Measurements from ENCODE around the gene NRL. TPM values are rescaled to one million over a fixed set of nuclear protein-coding genes. Genes with fewer than 3 reads are reported as not detected.
A peak's percentile ranks its signal among the peaks of the same experiment; 100 is the strongest.

The NRL gene
- total and polyA plus RNA-seq, 9 of the 15 experiments (the other 6 are each of a cell fraction or from before 2014, with no cell fraction given): 0.07 to 2.7 (median 1.4) TPM; not detected in 1

DNA sequence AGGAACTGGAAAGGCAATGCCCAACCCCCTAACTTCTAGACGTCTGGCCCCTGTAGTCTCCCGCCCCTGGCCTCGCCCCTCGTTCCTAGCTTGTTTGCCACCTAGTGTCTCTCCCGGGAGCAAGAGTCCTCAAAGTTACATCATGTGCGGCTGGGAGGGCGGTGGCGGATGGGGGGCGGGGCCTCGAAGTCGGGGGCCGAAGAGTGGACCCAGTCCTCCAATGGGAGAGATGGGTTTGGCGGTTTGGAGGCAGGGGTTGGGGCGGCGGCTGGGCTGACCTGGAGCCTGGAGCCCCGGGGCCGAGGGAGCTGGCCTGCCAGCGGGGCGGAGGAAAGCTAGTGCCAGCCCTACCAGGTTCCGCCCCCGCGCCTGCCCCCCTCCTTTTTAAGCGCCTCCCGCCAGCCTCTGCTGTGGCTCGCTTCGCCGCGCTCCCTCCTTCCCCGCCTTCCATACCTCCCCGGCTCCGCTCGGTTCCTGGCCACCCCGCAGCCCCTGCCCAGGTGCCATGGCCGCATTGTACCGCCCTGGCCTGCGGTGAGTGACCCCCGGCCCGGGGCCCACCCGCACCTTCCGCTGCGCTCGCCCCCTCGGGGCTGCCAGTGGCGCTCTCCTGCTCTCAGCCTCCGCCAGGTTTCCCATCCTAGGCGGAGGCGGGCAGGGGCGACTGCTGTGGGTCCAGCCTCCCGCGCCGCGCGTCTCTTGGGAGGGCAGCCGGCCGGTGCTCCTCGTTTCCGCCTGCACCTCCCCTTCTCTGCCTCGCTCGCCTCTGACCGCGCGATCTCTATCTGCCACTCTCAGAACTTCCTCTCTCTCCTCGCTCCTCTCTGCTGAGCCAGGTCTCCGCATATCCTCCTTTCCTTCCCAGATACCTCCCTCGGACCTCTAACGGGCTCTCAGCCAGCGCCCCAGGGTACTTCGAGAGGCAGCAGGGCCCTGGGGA, 20.6 kb downstream of the NRL start, which contains the start of gene PCK2 (continued):
- TF ChIP-seq, protein P1, sequence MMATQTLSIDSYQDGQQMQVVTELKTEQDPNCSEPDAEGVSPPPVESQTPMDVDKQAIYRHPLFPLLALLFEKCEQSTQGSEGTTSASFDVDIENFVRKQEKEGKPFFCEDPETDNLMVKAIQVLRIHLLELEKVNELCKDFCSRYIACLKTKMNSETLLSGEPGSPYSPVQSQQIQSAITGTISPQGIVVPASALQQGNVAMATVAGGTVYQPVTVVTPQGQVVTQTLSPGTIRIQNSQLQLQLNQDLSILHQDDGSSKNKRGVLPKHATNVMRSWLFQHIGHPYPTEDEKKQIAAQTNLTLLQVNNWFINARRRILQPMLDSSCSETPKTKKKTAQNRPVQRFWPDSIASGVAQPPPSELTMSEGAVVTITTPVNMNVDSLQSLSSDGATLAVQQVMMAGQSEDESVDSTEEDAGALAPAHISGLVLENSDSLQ (IDR thresholded peaks at IDR 0.05): peak; percentile 28
- peak; percentile 82; the same call in 1 of the 2 replicates for TF ChIP-seq LCOR (CRISPR knock-in tag; IDR thresholded peaks at IDR 0.05)
- TF ChIP-seq, protein P2, sequence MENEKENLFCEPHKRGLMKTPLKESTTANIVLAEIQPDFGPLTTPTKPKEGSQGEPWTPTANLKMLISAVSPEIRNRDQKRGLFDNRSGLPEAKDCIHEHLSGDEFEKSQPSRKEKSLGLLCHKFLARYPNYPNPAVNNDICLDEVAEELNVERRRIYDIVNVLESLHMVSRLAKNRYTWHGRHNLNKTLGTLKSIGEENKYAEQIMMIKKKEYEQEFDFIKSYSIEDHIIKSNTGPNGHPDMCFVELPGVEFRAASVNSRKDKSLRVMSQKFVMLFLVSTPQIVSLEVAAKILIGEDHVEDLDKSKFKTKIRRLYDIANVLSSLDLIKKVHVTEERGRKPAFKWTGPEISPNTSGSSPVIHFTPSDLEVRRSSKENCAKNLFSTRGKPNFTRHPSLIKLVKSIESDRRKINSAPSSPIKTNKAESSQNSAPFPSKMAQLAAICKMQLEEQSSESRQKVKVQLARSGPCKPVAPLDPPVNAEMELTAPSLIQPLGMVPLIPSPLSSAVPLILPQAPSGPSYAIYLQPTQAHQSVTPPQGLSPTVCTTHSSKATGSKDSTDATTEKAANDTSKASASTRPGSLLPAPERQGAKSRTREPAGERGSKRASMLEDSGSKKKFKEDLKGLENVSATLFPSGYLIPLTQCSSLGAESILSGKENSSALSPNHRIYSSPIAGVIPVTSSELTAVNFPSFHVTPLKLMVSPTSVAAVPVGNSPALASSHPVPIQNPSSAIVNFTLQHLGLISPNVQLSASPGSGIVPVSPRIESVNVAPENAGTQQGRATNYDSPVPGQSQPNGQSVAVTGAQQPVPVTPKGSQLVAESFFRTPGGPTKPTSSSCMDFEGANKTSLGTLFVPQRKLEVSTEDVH (IDR thresholded peaks at IDR 0.05; ENCODE audit: low read depth, partially characterized antibody): no peak
- no peak for TF ChIP-seq CEBPZ (IDR thresholded peaks at IDR 0.05; ENCODE audit: borderline replicate concordance, low read depth, low read length)
- TF ChIP-seq KDM5B (IDR thresholded peaks at IDR 0.05; ENCODE audit: insufficient replicate concordance, low read depth, low read length): peak; percentile 85
- no peak for TF ChIP-seq RBM39 (optimal IDR thresholded peaks at IDR 0.05; ENCODE audit: low read depth, low read length)
- TF ChIP-seq, protein P3, sequence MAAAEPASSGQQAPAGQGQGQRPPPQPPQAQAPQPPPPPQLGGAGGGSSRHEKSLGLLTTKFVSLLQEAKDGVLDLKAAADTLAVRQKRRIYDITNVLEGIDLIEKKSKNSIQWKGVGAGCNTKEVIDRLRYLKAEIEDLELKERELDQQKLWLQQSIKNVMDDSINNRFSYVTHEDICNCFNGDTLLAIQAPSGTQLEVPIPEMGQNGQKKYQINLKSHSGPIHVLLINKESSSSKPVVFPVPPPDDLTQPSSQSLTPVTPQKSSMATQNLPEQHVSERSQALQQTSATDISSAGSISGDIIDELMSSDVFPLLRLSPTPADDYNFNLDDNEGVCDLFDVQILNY (CRISPR knock-in tag; IDR thresholded peaks at IDR 0.05): no peak
- 0 out of 2 replicates have a peak, but pooled peaks have one; percentile 69 for TF ChIP-seq SRSF3 (IDR thresholded peaks at IDR 0.05; ENCODE audit: insufficient read depth, low read length)
- peak; percentile 90 for TF ChIP-seq SPI1 (IDR thresholded peaks at IDR 0.05; ENCODE audit: borderline replicate concordance, low read depth, low read length)
- TF ChIP-seq PML (IDR thresholded peaks at IDR 0.05; ENCODE audit: low read length): peak; percentile 50
- no peak for TF ChIP-seq FUS (optimal IDR thresholded peaks at IDR 0.05; ENCODE audit: low read depth, low read length)
- TF ChIP-seq FOXJ2 (tag; IDR thresholded peaks at IDR 0.05): peak; percentile 70; the same call in 1 of the 2 replicates
- TF ChIP-seq MXI1 (IDR thresholded peaks at IDR 0.05; ENCODE audit: low read depth, low read length): no peak
- peak; percentile 93 for TF ChIP-seq POLR2A (conservative IDR thresholded peaks at IDR 0.05)
- TF ChIP-seq TEAD4 (IDR thresholded peaks at IDR 0.05; ENCODE audit: low read length): no peak
- no peak for TF ChIP-seq TEAD4 (CRISPR knock-in tag; IDR thresholded peaks at IDR 0.05; ENCODE audit: borderline replicate concordance)
- TF ChIP-seq L3MBTL2 (IDR thresholded peaks at IDR 0.05): peak; percentile 70
- peak; percentile 18; the same call in 1 of the 2 replicates for TF ChIP-seq HMG20B (CRISPR knock-in tag; IDR thresholded peaks at IDR 0.05)
- TF ChIP-seq NEUROD1 (IDR thresholded peaks at IDR 0.05; ENCODE audit: borderline replicate concordance, low read depth, low read length, partially characterized antibody): peak; percentile 36
- no peak for TF ChIP-seq ZSCAN29 (IDR thresholded peaks at IDR 0.05)
